Measurements from ENCODE around the gene MERTK. TPM values are rescaled to one million over a fixed set of nuclear protein-coding genes. Genes with fewer than 3 reads are reported as not detected.

MERTK gene
- total RNA-seq, 6 experiments from 2014 or later: 10.6 to 18.3 (median 13.1) TPM

- TF ChIP-seq CTCF (IDR thresholded peaks at IDR 0.05) (no peak), POLR2A (IDR thresholded peaks at IDR 0.05) (no peak)
- H3K27me3 ChIP-seq: no peaks in the 10 kb centered on the region
- H3K36me3 ChIP-seq: peaks cover 0 to 63% (median 10%) of the 10 kb centered on the region in 4 donors
- H3K4me3 ChIP-seq: no peak overlapping the region
- H3K4me1 ChIP-seq: no peaks in the 10 kb centered on the region
- intact Hi-C loops (cut with DNase I): no loop called here
- no peak overlapping the region for H3K27ac ChIP-seq
- no peak for DNase-seq
- WGBS (ENCODE audit: insufficient coverage, low coverage, low lambda C conversion rate, missing lambda C conversion rate): 82% methylated on average over 4 of the region's 4 CpGs
- H3K9me3 ChIP-seq: no peaks in the 10 kb centered on the region
- ATAC-seq: no peak
Observed at GRCh38 chr2:111985514-111985913, 87.1 kb downstream of the MERTK start.

GRCh38 chr2:111986116-111986900 is 87.9 kb downstream of the MERTK start:
- ATAC-seq: no peak
- 91% methylated on average over 3 of the region's 6 CpGs for WGBS (ENCODE audit: insufficient coverage, low coverage, low lambda C conversion rate, missing lambda C conversion rate)
- DNase-seq: no peak
- Histone ChIP-seq H3K4me3 (no peak overlapping the region), H3K9me3 (no peaks in the 10 kb centered on the region), H3K4me1 (no peaks in the 10 kb centered on the region), H3K27ac (no peak overlapping the region), H3K27me3 (no peaks in the 10 kb centered on the region), H3K36me3 (peaks cover 0 to 58% (median 10%) of the 10 kb centered on the region in 4 donors)
- intact Hi-C loops (cut with DNase I): no loop called here
- TF ChIP-seq CTCF (IDR thresholded peaks at IDR 0.05) (no peak), POLR2A (IDR thresholded peaks at IDR 0.05) (no peak)

- TF ChIP-seq CTCF (IDR thresholded peaks at IDR 0.05) (no peak), POLR2A (IDR thresholded peaks at IDR 0.05) (no peak)
- intact Hi-C loops (cut with DNase I): no loop called here
- DNase-seq (no peak), ATAC-seq (no peak)
- Histone ChIP-seq H3K36me3 (peaks cover 0 to 33% (median 5%) of the 10 kb centered on the region in 4 donors), H3K9me3 (no peaks in the 10 kb centered on the region), H3K27ac (no peak overlapping the region), H3K4me1 (no peaks in the 10 kb centered on the region), H3K27me3 (no peaks in the 10 kb centered on the region), H3K4me3 (no peak overlapping the region)
- 97% methylated on average over 3 of the region's 3 CpGs for WGBS (ENCODE audit: insufficient coverage, low coverage, low lambda C conversion rate, missing lambda C conversion rate)
Observed at GRCh38 chr2:111990375-111990774, 92.0 kb downstream of the MERTK start.

- Histone ChIP-seq H3K4me3 (no peak overlapping the region), H3K9me3 (no peaks in the 10 kb centered on the region), H3K4me1 (no peaks in the 10 kb centered on the region), H3K27me3 (no peaks in the 10 kb centered on the region), H3K27ac (no peak overlapping the region), H3K36me3 (peaks cover 0 to 30% (median 6%) of the 10 kb centered on the region in 4 donors)
- intact Hi-C loops (cut with DNase I): no loop called here
- ATAC-seq: no peak
- 93% methylated on average over 7 of the region's 7 CpGs for WGBS (ENCODE audit: insufficient coverage, low coverage, low lambda C conversion rate, missing lambda C conversion rate)
- DNase-seq: no peak
- TF ChIP-seq CTCF (IDR thresholded peaks at IDR 0.05) (no peak), POLR2A (IDR thresholded peaks at IDR 0.05) (no peak)
Observed at GRCh38 chr2:111990856-111991255, 92.4 kb downstream of the MERTK start.

All from right lobe of liver (tissue), 6 donors.